SH-SY5Y (cell line): ENCODE measurements around the gene ENTPD2.

Experiments used
- GATA2 ChIP-seq: IDR thresholded peaks from 2 replicates; pipeline ENCODE4 v1.6.1; 2011; ENCODE audit warnings: mild to moderate bottlenecking, low read depth, low read length
- GATA3 ChIP-seq: IDR thresholded peaks from 2 replicates; pipeline ENCODE4 v1.6.1; 2011; ENCODE audit warnings: low read depth, mild to moderate bottlenecking, low read length, moderate library complexity

GRCh38 chr9:137040568-137040967, 13.3 kb downstream of the ENTPD2 start:
- TF ChIP-seq GATA2 (no peak), GATA3 (no peak)
